ENCODE results near the gene TDRD15.
"Not testable (repeated sequence)": the region's sequence is repeated elsewhere in the genome, so short reads cannot be mapped to it uniquely, and the experiment has no call there.

Gene TDRD15

DNA sequence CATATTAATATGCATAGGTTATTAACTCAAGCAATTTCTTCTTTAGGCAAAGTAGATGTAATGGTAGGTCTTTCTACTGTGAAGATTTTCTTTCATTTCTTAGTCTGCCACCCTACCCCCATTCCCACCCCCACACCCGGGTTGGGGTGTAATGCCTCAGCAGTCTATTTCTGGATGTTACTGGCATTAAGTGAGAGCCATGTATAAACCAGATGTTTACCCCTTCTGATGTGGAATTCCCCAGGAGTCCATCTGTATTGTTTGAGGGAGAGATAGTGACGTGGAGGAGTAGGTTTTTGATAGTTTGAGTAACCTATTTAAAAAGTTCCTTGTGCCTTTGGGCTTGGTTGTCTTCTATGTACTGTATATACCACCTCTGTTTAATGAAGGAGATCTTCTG is 11.8 kb downstream of the TDRD15 start:
- Histone ChIP-seq H3K4me3 (no peak overlapping the region), H3K27ac (no peak overlapping the region)

DNA sequence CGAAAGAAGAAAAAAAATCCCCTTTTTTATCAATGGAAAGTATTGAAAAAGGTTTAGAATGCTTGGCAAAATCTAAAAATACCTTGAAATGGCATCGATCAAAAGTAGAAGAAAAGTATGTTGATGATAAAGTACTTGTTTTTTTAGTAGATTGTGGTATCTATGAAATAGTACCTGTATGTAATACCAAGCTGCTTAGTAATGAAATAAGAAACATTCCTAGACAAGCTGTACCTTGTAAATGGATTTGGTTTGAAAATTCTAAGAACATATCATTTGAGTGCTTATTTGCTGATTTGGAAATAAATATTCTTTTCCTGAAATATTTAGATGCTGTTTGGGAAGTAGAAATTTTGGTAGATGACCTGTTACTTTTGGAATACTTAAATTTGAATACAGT is 18.4 kb downstream of the TDRD15 start:
- Histone ChIP-seq H3K27ac (no peak overlapping the region), H3K4me3 (no peak overlapping the region)

DNA sequence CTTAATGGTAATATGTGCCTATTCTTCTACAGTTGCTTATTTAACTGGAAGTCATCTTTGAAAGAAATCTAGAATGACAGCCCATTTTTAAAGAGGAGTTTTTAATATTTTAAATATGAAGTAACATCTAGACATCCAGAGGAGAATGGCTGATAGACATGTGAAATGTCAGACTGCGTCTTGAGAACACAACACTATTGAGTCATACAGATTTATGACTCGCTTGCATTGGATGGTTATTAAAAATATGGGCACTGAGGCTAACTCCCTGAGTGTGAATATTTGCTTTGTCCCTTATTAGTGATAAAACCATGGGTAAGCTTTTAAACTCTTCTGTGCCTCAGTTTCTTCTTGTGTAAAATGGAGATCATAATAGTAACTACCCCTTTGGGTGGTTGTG is 22.9 kb downstream of the TDRD15 start:
- H3K4me3 ChIP-seq = no peak overlapping the region
- no peak overlapping the region for H3K27ac ChIP-seq

DNA sequence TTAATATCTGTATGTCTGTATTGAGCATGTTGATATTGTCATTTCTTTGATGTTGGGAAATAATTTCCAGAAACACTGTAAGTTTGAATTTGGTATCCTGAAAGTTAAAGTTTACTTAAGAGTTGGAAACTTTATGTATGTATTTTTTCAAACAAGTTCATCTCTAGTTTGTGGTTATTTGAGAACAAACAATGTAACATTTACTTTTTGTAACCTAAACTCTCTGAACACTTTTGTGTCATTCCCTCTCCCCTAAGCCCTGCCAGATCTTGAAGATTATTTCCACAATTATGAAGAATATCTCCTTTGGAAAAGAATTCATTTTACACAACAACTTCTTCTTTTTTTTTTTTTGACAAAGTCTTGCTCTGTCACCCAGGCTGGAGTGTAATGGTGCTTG is 24.9 kb downstream of the TDRD15 start:
- no peak overlapping the region for H3K27ac ChIP-seq

DNA sequence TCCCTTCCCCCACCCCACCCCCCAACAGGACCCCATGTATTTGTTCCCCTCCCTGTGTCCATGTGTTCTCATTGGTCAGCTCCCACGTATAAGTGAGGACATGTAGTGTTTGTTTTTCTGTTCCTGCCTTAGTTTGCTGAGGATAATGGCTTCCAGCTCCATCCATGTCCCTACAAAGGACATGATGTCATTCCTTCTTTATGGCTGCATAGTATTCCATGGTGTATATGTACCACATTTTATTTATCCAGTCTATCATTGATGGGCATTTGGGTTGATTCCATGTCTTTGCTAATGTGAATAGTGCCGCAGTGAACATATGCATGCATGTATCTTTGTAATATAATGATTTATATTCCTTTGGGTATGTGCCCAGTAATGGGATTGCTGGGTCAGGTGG is 27.5 kb downstream of the TDRD15 start:
- H3K4me3 ChIP-seq, H3K27ac ChIP-seq: not testable (repeated sequence)

More for the DNA sequence above, 24.9 kb downstream of the TDRD15 start:
- no peak overlapping the region for H3K4me3 ChIP-seq

DNA sequence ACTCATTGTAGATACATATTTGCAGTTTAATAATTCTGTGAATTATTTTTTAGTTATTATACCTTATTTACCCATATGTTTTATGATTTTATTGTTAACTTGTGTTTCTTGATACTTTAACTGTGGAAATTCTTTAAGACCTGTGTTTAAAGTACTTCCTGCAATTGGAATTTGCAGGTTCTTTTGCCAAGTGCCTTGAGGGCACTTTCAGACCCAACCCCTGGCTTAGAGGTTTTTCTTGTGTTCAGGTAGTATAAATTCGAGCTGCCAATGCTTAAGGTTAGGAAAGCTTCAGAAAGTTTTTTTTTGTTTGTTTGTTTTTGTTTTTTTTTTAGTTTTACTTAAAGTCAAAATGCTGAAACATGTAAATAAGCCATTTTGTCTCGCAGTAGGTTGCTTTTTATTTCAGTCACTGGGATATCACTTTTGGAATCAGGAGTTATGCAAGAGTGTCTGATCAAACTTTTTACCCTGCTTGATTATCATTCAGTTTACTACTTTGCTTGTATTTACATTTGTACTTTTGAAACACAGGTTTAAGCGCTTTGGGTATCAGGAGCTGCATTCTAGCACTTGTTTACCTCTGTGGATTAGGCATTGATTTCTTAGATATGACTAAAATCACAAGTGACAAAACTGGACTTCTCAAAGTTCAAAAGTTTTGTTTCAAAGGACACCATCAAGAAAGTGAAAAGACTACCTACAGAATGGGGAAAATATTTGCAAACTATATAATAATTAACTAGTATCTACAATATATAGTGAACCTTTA is 31.8 kb downstream of the TDRD15 start:
- no peak overlapping the region for H3K4me3 ChIP-seq
- H3K27ac ChIP-seq = no peak overlapping the region

DNA sequence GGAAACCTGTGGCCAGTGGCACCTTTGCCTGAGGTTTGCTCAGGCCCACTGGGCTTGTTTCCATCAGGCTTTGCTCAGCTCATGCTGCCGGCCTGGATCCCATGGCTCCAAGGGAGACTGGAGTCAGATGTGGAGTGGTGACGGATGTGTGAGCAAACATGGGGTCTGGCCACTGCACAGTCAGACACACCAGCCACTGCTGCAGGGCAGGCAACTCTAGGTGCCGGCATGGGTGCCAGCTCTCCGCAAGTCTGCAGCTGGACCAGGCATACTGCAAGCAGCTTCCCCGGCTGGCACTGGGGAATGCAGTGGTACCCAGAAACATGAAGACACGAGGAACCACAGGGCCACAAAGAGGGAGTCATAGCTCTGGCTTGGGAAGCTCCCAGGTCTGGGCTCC is 37.4 kb downstream of the TDRD15 start:
- Histone ChIP-seq H3K4me3 (no peak overlapping the region), H3K27ac (no peak overlapping the region)

DNA sequence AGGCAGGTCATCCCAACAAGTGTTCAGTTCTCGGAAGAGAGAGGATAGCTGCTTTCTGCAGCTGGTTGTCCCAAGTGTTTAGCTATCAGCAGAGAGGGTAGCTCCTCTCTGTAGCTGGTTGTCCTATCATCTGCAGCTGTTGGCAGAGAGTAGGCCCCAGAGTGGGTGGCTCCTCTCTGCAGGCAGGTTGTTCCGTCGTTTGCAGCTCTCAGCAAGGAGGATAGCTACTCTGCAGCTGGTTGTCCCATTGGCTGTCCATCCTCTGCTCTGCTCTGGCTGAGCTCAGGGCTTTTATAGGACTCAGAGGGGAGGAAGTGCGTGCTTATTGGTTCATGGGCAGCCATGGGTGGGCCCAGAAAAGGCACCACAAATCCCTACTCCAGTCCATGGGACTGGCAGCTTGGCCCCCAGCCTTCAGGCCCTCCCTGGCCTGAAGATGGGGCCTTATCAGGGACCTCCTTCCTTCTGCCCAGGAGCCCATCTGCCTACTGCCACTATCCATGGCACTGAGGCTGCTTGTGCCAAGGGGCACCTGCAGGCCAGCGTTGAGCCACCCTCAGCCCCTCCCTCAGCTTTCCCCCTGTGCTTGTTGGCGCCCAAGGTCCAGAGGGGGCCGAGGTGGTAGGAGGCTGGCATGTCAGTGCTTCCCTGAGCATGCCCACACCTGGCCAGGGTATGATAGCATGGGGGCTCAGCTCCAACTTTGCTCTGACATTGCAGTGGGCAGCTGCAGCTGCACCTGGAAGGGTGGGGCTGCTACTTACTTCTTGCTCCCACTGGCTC is 38.3 kb downstream of the TDRD15 start:
- Histone ChIP-seq H3K4me3 (no peak overlapping the region), H3K27ac (no peak overlapping the region)

DNA sequence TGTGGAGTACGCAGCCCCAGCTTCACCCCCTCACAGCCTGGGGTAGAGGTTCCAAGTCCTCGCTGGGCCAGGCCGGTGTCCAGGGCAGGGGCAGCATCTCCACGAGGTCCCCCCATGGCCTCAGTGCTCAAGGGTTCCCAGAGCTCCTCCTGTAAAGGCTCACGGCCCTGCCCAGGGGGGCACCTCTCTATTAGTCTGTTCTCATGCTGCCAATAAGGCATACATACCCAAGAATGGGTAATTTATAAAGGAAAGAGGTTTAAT is 38.8 kb downstream of the TDRD15 start:
- H3K4me3 ChIP-seq = no peak overlapping the region

DNA sequence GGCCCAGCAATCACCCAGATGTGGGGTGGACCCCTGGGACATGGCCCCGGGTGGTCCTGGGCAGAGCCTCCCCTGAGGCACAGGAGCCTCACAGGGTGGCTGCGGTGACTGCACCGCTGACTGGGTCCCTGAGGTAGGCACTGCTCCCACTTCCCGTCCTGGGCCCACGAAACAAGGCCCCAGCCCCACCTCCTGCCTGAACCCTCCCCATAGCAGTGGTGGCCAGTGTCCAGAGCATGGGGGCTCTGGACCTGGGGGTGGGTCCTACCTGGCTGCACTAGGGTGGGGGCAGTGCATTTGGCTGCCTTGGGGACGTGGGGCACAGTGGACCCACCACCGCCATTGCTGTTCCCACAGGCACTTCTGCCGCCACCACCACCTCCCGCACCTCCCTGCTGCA is 39.4 kb downstream of the TDRD15 start:
- Histone ChIP-seq H3K4me3 (no peak overlapping the region), H3K27ac (no peak overlapping the region)

More for the DNA sequence above, 38.8 kb downstream of the TDRD15 start:
- no peak overlapping the region for H3K27ac ChIP-seq

DNA sequence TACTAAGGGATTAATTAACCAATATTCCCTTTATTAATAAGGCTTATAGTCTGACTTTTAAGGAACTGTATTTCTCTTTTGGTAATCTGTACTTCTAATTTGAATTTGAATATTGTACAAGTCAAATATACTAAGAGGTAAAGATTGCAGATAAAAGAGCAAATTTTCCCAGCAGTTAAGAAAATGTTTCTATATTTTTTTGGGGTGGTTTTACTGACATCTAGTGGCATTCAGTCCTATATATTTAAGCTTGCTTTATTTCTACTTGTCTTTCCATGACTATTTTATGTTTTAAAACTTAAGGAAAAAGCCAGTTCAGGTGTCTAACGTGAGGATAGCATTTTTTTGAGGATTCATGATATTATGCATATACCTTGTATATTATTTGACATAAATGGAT is 41.6 kb downstream of the TDRD15 start:
- Histone ChIP-seq H3K27ac (no peak overlapping the region), H3K4me3 (no peak overlapping the region)

DNA sequence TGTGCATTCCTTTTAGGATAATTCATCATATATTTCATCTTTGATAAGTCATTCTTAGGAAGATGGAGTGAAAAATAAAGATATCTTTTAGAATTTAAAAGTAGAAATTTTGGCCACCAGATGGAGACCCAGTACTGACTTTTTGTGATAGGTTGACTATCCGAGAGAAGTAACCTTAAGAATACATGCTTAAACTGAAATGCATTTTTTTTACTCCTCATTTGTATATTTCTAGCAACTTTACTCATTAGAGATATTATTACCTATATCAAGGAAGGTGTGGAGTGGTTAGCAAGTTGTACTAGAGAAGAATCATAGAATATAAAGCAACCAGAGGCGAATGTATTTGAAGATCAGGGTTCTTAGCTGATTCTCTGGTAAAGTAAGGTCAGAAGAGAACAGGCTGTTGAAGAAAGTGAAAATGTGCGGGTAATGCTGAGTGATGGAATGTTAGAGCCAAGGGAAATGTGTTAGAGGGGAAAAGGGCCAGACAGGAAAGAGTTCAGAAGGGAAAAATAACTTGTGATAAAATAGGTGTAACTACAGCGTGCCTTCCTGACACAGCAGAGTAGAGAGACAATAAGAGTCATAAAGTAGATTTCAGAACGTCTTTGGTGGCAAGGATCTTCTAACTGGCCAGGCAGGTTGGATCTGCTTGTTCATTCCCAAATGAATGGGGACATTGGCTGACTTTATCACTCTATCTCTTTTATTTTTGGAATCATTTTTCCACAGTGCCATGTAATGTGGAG is 52.3 kb downstream of the TDRD15 start:
- Histone ChIP-seq H3K4me3 (no peak overlapping the region), H3K27ac (no peak overlapping the region)

DNA sequence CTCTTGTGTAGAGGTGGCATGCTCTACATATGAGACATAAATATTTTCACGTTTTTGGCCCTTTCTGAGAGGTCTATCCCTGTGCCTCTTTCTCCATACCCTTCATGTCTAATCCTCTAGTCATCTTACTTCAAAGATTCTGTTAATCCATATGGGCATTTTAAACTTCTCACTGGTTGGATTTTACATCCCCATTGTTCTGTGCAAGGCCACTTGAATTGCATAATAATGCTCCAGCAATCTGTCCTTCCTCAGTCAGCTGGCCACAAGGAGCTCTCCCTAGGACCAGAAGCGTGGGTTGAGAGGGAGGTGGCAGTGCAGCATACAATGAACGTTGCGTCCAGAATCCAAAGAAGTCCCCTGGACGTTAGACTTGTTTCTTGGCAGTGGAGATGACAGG is 58.2 kb downstream of the TDRD15 start:
- no peak overlapping the region for H3K4me3 ChIP-seq
- H3K27ac ChIP-seq = no peak overlapping the region

DNA sequence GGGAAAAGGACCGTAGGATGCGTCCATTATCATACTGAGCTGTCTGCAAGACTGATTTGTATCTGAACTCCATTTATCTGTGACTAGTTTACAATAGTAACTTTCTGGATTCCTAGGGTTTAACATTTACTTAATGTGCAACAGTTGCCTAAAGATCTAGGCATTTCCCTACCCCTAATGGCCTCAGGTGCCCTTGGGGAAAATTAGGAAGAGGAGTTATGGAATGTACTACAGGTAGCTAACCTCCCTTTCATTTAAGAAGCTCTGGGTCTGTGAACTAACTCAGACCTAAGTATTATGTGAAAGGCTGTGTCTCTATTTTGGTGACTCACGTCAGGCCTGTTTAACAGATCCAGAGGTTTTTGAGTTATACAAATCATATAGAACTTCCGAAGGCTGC is 59.5 kb downstream of the TDRD15 start:
- no peak overlapping the region for H3K27ac ChIP-seq

DNA sequence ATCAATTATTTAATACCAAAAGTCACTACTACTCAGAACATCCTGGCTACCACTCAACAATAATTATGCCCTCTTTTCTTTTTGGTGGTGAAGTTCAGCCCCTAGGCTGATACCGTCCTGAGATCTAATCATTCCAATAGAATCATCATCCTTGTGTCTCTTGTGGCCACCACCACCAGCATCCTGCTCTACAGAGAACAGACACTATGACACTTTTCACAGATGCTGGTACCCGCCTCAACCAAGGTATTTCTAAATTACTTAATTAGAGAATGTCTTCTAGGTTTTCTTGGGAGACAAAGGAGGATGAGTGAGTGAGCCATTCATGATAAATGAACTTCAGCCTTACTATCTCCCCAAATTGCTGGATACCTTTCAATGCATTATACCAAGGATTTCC is 60.0 kb downstream of the TDRD15 start:
- Histone ChIP-seq H3K27ac (no peak overlapping the region), H3K4me3 (no peak overlapping the region)

More for the DNA sequence above, 59.5 kb downstream of the TDRD15 start:
- H3K4me3 ChIP-seq = no peak overlapping the region

DNA sequence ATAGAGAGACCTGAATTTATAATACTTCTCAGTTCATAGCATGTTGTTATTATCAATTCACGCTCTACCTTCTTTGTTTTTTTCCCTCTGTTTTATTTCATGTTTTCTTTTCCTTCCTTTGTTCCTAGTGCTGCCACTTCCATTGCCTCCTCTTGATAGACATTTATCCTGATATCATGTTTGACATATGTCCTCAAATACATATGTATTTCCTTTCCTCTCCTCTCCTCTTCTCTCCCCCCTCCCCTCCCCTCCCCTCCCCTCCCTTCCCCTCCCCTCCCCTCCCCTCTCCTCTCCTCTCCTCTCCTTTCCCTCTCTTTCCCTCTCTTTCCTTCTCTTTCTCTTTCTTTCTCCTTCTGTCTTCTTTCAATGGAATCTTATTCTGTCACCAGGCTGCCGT is 67.8 kb downstream of the TDRD15 start:
- Histone ChIP-seq H3K4me3 (no peak overlapping the region), H3K27ac (no peak overlapping the region)
